ENCODE measurements around the gene RUBCNL.

DNA sequence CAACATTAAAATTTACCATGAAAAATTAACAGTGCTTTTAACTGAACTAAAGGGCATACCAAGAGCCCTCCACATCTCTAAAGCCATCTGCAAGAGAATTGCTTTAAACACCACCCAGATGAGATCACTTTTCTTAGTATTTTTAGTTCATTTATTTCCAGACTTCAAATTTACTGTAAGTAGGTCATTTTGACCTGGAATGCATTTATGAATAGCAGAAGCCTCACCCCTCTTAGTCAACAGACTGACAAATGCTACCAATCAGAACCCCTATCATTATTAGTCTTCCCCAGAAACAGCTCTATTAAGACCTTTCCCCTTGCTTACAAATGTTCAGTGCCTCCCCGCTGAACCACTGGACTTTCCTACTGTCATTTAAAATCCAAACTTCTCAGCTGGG lies 27.3 kb downstream of the RUBCNL start:
- TF ChIP-seq TGIF2 (CRISPR knock-in tag; IDR thresholded peaks at IDR 0.05), result no peak
- TF ChIP-seq YY1 (IDR thresholded peaks at IDR 0.05; ENCODE audit: borderline replicate concordance in 1 of 3, control insufficient read depth in 1 of 3, extremely low read depth in 1 of 3, insufficient read depth in 3 of 3, insufficient read length in 1 of 3, insufficient replicate concordance in 2 of 3, low read depth in 1 of 3, low read length in 2 of 3), result no peak
- no peak for TF ChIP-seq ATF3 (IDR thresholded peaks at IDR 0.05)
- no peak for TF ChIP-seq ATF3 (CRISPR knock-in tag; conservative IDR thresholded peaks at IDR 0.05)
- TF ChIP-seq SRSF1 (IDR thresholded peaks at IDR 0.05; ENCODE audit: low read depth, low read length), result no peak
- no peak for TF ChIP-seq E2F4 (CRISPR knock-in tag; IDR thresholded peaks at IDR 0.05; ENCODE audit: low read depth)
- TF ChIP-seq EP300 (IDR thresholded peaks at IDR 0.05; ENCODE audit: low read length), result no peak
- TF ChIP-seq, protein P1, sequence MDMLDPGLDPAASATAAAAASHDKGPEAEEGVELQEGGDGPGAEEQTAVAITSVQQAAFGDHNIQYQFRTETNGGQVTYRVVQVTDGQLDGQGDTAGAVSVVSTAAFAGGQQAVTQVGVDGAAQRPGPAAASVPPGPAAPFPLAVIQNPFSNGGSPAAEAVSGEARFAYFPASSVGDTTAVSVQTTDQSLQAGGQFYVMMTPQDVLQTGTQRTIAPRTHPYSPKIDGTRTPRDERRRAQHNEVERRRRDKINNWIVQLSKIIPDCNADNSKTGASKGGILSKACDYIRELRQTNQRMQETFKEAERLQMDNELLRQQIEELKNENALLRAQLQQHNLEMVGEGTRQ (CRISPR knock-in tag; IDR thresholded peaks at IDR 0.05), result no peak
- TF ChIP-seq RFX5 (IDR thresholded peaks at IDR 0.05; ENCODE audit: low read depth, low read length), result no peak
- no peak for TF ChIP-seq POLR2A (conservative IDR thresholded peaks at IDR 0.05)
- TF ChIP-seq CTCF (IDR thresholded peaks at IDR 0.05 in 2 of 3, conservative IDR thresholded peaks at IDR 0.05 in 1 of 3; ENCODE audit: insufficient read depth in 2 of 3, low read depth in 1 of 3, low read length in 3 of 3), result no peak
- TF ChIP-seq CTCFL (IDR thresholded peaks at IDR 0.05; ENCODE audit: borderline replicate concordance, insufficient read depth, low read depth, low read length, poor library complexity, severe bottlenecking), result no peak
- TF ChIP-seq RBM39 (optimal IDR thresholded peaks at IDR 0.05; ENCODE audit: low read depth, low read length), result no peak
- TF ChIP-seq, protein P2, sequence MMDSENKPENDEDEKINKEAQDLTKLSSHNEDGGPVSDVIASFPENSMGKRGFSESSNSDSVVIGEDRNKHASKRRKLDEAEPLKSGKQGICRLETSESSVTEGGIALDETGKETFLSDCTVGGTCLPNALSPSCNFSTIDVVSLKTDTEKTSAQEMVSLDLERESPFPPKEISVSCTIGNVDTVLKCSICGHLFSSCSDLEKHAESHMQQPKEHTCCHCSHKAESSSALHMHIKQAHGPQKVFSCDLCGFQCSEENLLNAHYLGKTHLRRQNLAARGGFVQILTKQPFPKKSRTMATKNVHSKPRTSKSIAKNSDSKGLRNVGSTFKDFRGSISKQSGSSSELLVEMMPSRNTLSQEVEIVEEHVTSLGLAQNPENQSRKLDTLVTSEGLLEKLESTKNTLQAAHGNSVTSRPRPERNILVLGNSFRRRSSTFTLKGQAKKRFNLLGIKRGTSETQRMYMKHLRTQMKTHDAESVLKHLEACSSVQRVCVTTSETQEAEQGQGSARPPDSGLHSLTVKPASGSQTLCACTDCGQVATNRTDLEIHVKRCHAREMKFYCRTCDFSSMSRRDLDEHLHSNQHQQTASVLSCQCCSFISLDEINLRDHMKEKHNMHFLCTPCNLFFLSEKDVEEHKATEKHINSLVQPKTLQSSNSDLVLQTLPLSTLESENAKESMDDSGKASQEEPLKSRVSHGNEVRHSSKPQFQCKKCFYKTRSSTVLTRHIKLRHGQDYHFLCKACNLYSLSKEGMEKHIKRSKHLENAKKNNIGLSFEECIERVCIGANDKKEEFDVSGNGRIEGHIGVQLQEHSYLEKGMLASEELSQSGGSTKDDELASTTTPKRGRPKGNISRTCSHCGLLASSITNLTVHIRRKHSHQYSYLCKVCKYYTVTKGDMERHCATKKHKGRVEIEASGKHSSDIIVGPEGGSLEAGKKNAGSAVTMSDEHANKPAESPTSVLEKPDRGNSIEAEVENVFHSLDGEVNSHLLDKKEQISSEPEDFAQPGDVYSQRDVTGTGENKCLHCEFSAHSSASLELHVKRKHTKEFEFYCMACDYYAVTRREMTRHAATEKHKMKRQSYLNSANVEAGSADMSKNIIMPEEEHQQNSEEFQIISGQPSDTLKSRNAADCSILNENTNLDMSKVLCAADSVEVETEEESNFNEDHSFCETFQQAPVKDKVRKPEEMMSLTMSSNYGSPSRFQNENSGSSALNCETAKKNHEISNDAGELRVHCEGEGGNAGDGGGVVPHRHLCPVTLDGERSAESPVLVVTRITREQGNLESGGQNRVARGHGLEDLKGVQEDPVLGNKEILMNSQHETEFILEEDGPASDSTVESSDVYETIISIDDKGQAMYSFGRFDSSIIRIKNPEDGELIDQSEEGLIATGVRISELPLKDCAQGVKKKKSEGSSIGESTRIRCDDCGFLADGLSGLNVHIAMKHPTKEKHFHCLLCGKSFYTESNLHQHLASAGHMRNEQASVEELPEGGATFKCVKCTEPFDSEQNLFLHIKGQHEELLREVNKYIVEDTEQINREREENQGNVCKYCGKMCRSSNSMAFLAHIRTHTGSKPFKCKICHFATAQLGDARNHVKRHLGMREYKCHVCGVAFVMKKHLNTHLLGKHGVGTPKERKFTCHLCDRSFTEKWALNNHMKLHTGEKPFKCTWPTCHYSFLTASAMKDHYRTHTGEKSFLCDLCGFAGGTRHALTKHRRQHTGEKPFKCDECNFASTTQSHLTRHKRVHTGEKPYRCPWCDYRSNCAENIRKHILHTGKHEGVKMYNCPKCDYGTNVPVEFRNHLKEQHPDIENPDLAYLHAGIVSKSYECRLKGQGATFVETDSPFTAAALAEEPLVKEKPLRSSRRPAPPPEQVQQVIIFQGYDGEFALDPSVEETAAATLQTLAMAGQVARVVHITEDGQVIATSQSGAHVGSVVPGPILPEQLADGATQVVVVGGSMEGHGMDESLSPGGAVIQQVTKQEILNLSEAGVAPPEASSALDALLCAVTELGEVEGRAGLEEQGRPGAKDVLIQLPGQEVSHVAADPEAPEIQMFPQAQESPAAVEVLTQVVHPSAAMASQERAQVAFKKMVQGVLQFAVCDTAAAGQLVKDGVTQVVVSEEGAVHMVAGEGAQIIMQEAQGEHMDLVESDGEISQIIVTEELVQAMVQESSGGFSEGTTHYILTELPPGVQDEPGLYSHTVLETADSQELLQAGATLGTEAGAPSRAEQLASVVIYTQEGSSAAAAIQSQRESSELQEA (IDR thresholded peaks at IDR 0.05; ENCODE audit: low read depth), result no peak
- no peak for TF ChIP-seq NCOR1 (IDR thresholded peaks at IDR 0.05)

All from K562 (cell line).